ENCODE results near the gene SAMD15.

SAMD15 gene

GRCh38 chr14:77424862-77425261, 47.7 kb downstream of the SAMD15 start:
- Histone ChIP-seq H2AFZ (ENCODE audit: low read length) (no peak overlapping the region), H4K20me1 (ENCODE audit: insufficient read depth, low read length) (no peaks in the 10 kb centered on the region), H3K79me2 (ENCODE audit: insufficient read depth, low read length) (no peaks in the 10 kb centered on the region), H3K4me1 (ENCODE audit: insufficient read depth, low read length, severe bottlenecking) (no peaks in the 10 kb centered on the region), H3K4me3 (ENCODE audit: low read depth, low read length, poor library complexity, severe bottlenecking) (no peak overlapping the region), H3K9me3 (ENCODE audit: low read length) (peaks cover under 1% of the 10 kb centered on the region; the same call in 1 of the 2 replicates), H3F3A (ENCODE audit: insufficient read depth, low read length) (no peaks in the 10 kb centered on the region), H3K27me3 (ENCODE audit: insufficient read depth, low read length) (no peaks in the 10 kb centered on the region), H3K9me2 (ENCODE audit: low read depth, low read length) (no peaks in the 10 kb centered on the region), H3K4me2 (ENCODE audit: low read length) (no peak overlapping the region), H3K9ac (ENCODE audit: low read length) (no peak overlapping the region), H3K36me3 (ENCODE audit: insufficient read depth, low read length) (peaks cover 80% of the 10 kb centered on the region), H3K27ac (ENCODE audit: low read depth, low read length, poor library complexity, severe bottlenecking) (no peak overlapping the region)
- no peak for TF ChIP-seq EZH2 (IDR thresholded peaks at IDR 0.05; ENCODE audit: borderline replicate concordance, low read length)
- TF ChIP-seq, protein P1, sequence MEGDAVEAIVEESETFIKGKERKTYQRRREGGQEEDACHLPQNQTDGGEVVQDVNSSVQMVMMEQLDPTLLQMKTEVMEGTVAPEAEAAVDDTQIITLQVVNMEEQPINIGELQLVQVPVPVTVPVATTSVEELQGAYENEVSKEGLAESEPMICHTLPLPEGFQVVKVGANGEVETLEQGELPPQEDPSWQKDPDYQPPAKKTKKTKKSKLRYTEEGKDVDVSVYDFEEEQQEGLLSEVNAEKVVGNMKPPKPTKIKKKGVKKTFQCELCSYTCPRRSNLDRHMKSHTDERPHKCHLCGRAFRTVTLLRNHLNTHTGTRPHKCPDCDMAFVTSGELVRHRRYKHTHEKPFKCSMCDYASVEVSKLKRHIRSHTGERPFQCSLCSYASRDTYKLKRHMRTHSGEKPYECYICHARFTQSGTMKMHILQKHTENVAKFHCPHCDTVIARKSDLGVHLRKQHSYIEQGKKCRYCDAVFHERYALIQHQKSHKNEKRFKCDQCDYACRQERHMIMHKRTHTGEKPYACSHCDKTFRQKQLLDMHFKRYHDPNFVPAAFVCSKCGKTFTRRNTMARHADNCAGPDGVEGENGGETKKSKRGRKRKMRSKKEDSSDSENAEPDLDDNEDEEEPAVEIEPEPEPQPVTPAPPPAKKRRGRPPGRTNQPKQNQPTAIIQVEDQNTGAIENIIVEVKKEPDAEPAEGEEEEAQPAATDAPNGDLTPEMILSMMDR (IDR thresholded peaks at IDR 0.05; ENCODE audit: low read length), result no peak

DNA sequence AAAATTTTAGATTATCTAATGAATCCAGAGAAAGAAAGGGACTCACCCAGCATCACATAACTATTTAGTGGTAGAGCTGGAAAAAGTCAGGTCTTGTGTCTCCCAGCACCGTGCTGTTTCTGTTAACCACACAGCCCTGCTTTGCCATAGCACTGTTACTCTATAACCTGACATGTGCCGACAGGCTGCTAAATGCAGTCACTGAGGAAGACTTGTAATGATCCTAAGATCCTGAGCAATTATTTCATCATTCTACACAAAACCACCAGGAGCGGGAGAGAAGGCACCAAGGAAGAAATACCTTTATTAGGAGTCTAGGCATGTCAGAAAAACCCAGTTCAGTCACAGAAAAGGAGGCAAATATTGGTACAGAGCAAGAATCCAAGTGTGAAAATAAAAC, 49.2 kb downstream of the SAMD15 start:
- Histone ChIP-seq H3K27me3 (ENCODE audit: insufficient read depth, low read length) (no peaks in the 10 kb centered on the region), H3K79me2 (ENCODE audit: insufficient read depth, low read length) (no peaks in the 10 kb centered on the region), H3K9ac (ENCODE audit: low read length) (no peak overlapping the region), H3K27ac (ENCODE audit: low read depth, low read length, poor library complexity, severe bottlenecking) (no peak overlapping the region), H3K36me3 (ENCODE audit: insufficient read depth, low read length) (peaks cover 91% of the 10 kb centered on the region), H3K4me3 (ENCODE audit: low read depth, low read length, poor library complexity, severe bottlenecking) (no peak overlapping the region), H4K20me1 (ENCODE audit: insufficient read depth, low read length) (no peaks in the 10 kb centered on the region), H3K4me2 (ENCODE audit: low read length) (no peak overlapping the region), H3F3A (ENCODE audit: insufficient read depth, low read length) (no peaks in the 10 kb centered on the region), H3K4me1 (ENCODE audit: insufficient read depth, low read length, severe bottlenecking) (no peaks in the 10 kb centered on the region), H3K9me3 (ENCODE audit: low read length) (no peaks in the 10 kb centered on the region), H3K9me2 (ENCODE audit: low read depth, low read length) (no peaks in the 10 kb centered on the region), H2AFZ (ENCODE audit: low read length) (no peak overlapping the region)
- TF ChIP-seq EZH2 (IDR thresholded peaks at IDR 0.05; ENCODE audit: borderline replicate concordance, low read length), result no peak
- TF ChIP-seq, protein P1 (IDR thresholded peaks at IDR 0.05; ENCODE audit: low read length), result no peak

DNA sequence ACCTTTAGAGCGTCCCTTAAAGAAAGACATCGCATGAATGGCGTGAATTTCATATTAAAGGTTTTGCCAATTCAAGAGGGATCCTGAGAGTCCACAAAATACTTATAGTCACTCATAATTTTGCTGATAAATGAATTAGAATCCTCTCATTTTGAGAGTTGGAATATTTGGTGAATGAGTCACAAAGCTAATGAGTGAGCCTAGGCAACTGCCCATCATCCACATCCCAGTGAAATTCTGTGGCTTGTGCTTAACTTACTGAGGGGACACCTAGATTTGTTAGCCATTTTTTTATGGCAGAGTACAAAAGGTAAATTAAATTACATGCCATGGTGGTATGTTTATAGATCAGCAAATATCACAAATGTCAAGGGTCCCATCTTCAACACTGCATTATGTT, 58.9 kb downstream of the SAMD15 start:
- no peak overlapping the region for H2AFZ ChIP-seq (ENCODE audit: low read length)
- no peaks in the 10 kb centered on the region for H3F3A ChIP-seq (ENCODE audit: insufficient read depth, low read length)
- no peak overlapping the region for H3K4me3 ChIP-seq (ENCODE audit: low read depth, low read length, poor library complexity, severe bottlenecking)
- peaks cover 68% of the 10 kb centered on the region for H3K36me3 ChIP-seq (ENCODE audit: insufficient read depth, low read length)
- no peaks in the 10 kb centered on the region for H3K9me3 ChIP-seq (ENCODE audit: low read length)
- no peaks in the 10 kb centered on the region for H3K27me3 ChIP-seq (ENCODE audit: insufficient read depth, low read length)
- no peaks in the 10 kb centered on the region for H3K4me1 ChIP-seq (ENCODE audit: insufficient read depth, low read length, severe bottlenecking)
- no peaks in the 10 kb centered on the region for H3K79me2 ChIP-seq (ENCODE audit: insufficient read depth, low read length)
- no peak overlapping the region for H3K27ac ChIP-seq (ENCODE audit: low read depth, low read length, poor library complexity, severe bottlenecking)
- H3K4me2 ChIP-seq (ENCODE audit: low read length), result no peak overlapping the region
- H4K20me1 ChIP-seq (ENCODE audit: insufficient read depth, low read length), result no peaks in the 10 kb centered on the region
- TF ChIP-seq, protein P1 (IDR thresholded peaks at IDR 0.05; ENCODE audit: low read length), result no peak
- TF ChIP-seq EZH2 (IDR thresholded peaks at IDR 0.05; ENCODE audit: borderline replicate concordance, low read length), result no peak
- no peaks in the 10 kb centered on the region for H3K9me2 ChIP-seq (ENCODE audit: low read depth, low read length)
- H3K9ac ChIP-seq (ENCODE audit: low read length), result no peak overlapping the region
